Thoracic aorta (tissue), 2 donors: Measurements from ENCODE around the gene ROPN1L. TPM values are rescaled to one million over a fixed set of nuclear protein-coding genes. Genes with fewer than 3 reads are reported as not detected.

ENCODE experiments used
- ATAC-seq: fragments of 150-250 bp; one replicate; pipeline ENCODE4 v1.8.0; 2017; ENCODE audit warnings: low read depth; ENCODE audit not compliant: insufficient number of reproducible peaks, low FRiP score
- DNase-seq: peaks from one replicate; pipeline ENCODE4 v3.0.0-alpha.2; 2020; ENCODE audit warnings: low spot score
- H3K27ac ChIP-seq, 2 donors: fragments of 200-600 bp; sonication (generic); 1 replicate in 1 of 2; 2 replicates in 1 of 2; pipeline ENCODE4 v1.5.1; 2016; ENCODE audit warnings: mild to moderate bottlenecking in 2 of 2, moderate library complexity in 2 of 2
- H3K27me3 ChIP-seq: fragments of 200-600 bp; sonication (generic); replicated peaks from 2 replicates; pipeline ENCODE4 v1.6.0; 2016; ENCODE audit warnings: mild to moderate bottlenecking; ENCODE audit not compliant: insufficient read depth
- H3K36me3 ChIP-seq: fragments of 200-600 bp; sonication (generic); one replicate; pipeline ENCODE4 v1.5.1; 2016
- H3K4me1 ChIP-seq, 2 donors: fragments of 200-600 bp; sonication (generic); 1 replicate in 1 of 2; 2 replicates in 1 of 2; pipeline versions ENCODE4 v1.5.1 to v1.6.0; 2016; ENCODE audit warnings: low read depth in 2 of 2, mild to moderate bottlenecking in 1 of 2; ENCODE audit not compliant: control insufficient read depth in 1 of 2
- H3K4me3 ChIP-seq: fragments of 200-600 bp; sonication (generic); 2 replicates; pipeline ENCODE4 v1.5.1; 2016; ENCODE audit warnings: mild to moderate bottlenecking
- H3K9me3 ChIP-seq: fragments of 200-600 bp; sonication (generic); 2 replicates; pipeline ENCODE4 v1.5.1; 2016
- CTCF ChIP-seq: fragments of 200-600 bp; sonication (generic); IDR thresholded peaks from one replicate; pipeline ENCODE4 v1.5.1; 2019; ENCODE audit warnings: antibody characterized with exemption
- total RNA-seq, 2 donors: library from RNA; depleted of rRNA; stranded (reverse); fragments of >200 nt; gene quantifications; one replicate each; pipeline versions ENCODE4 v1.1.0 to v1.2.3, GENCODE V29; 2016

ROPN1L gene
- total RNA-seq, 2 donors from 2014 or later = not detected

- Histone ChIP-seq H3K9me3 (no peaks in the 10 kb centered on the region), H3K27me3 (no peaks in the 10 kb centered on the region), H3K4me3 (no peak overlapping the region), H3K36me3 (no peaks in the 10 kb centered on the region), H3K4me1 (peaks cover 3 to 13% of the 10 kb centered on the region in 2 donors), H3K27ac (no peak overlapping the region)
- ATAC-seq (peak; percentile 56), DNase-seq (no peak)
- TF ChIP-seq CTCF = peak; percentile 65
These were observed 11.2 kb downstream of the ROPN1L start for GRCh38 chr5:10452768-10453331.

GRCh38 chr5:10453545-10453944 lies 11.9 kb downstream of the ROPN1L start:
- no peak for DNase-seq
- H3K4me1 ChIP-seq = peaks cover 3 to 13% of the 10 kb centered on the region in 2 donors
- no peak for ATAC-seq
- H3K36me3 ChIP-seq = no peaks in the 10 kb centered on the region
- no peak for TF ChIP-seq CTCF
- H3K4me3 ChIP-seq = no peak overlapping the region
- H3K27me3 ChIP-seq = no peaks in the 10 kb centered on the region
- no peak overlapping the region for H3K27ac ChIP-seq
- no peaks in the 10 kb centered on the region for H3K9me3 ChIP-seq

GRCh38 chr5:10454591-10455276 lies 13.1 kb downstream of the ROPN1L start:
- DNase-seq = no peak

GRCh38 chr5:10455277-10455670 lies 13.6 kb downstream of the ROPN1L start:
- no peaks in the 10 kb centered on the region for H3K9me3 ChIP-seq
- no peak overlapping the region for H3K27ac ChIP-seq
- H3K4me3 ChIP-seq = no peak overlapping the region
- H3K27me3 ChIP-seq = no peaks in the 10 kb centered on the region
- no peak for DNase-seq
- peaks cover 3 to 15% of the 10 kb centered on the region in 2 donors for H3K4me1 ChIP-seq
- TF ChIP-seq CTCF = no peak
- ATAC-seq = no peak
- no peaks in the 10 kb centered on the region for H3K36me3 ChIP-seq

More at GRCh38 chr5:10454591-10455276, 13.1 kb downstream of the ROPN1L start:
- H3K27ac ChIP-seq = no peak overlapping the region
- no peak for ATAC-seq
- H3K36me3 ChIP-seq = no peaks in the 10 kb centered on the region
- no peak overlapping the region for H3K4me3 ChIP-seq
- no peaks in the 10 kb centered on the region for H3K9me3 ChIP-seq
- H3K27me3 ChIP-seq = no peaks in the 10 kb centered on the region
- no peak for TF ChIP-seq CTCF
- peaks cover 3 to 13% of the 10 kb centered on the region in 2 donors for H3K4me1 ChIP-seq

GRCh38 chr5:10456583-10457420 lies 15.1 kb downstream of the ROPN1L start:
- TF ChIP-seq CTCF = no peak
- ATAC-seq (no peak), DNase-seq (no peak)
- peaks cover 3 to 19% of the 10 kb centered on the region in 2 donors for H3K4me1 ChIP-seq
- no peaks in the 10 kb centered on the region for H3K27me3 ChIP-seq
- no peak overlapping the region for H3K27ac ChIP-seq
- H3K9me3 ChIP-seq = no peaks in the 10 kb centered on the region
- H3K36me3 ChIP-seq = no peaks in the 10 kb centered on the region
- H3K4me3 ChIP-seq = no peak overlapping the region
